ENCODE measurements around the gene SBK2. TPM values are rescaled to one million over a fixed set of nuclear protein-coding genes. Genes with fewer than 3 reads are reported as not detected.

Gene SBK2
- polyA plus RNA-seq, 1 of the 3 experiments (the other 2 are of a cell fraction): 0.20 TPM

- Histone ChIP-seq H3K36me3 (replicated peaks in 1 of 2; ENCODE audit: control insufficient read depth in 1 of 2, insufficient read depth in 2 of 2, low read length in 1 of 2) (no peaks in the 10 kb centered on the region), H3K9me3 (no peaks in the 10 kb centered on the region), H2AFZ (ENCODE audit: low read depth) (no peak overlapping the region), H3K9ac (no peak overlapping the region), H3K79me2 (ENCODE audit: insufficient read depth) (no peaks in the 10 kb centered on the region), H3F3A (replicated peaks; ENCODE audit: insufficient read depth) (peaks cover 15% of the 10 kb centered on the region), H3K4me1 (ENCODE audit: control insufficient read depth in 1 of 2, insufficient read depth in 2 of 2, low read depth in 1 of 2, low read length in 1 of 2) (peaks cover 0 to 21% of the 10 kb centered on the region in 2 experiments; a peak in 3 of 4 replicates), H3K4me3 (ENCODE audit: low read depth in 2 of 2, low read length in 1 of 2) (no peak overlapping the region), H4K20me1 (ENCODE audit: insufficient read depth) (no peaks in the 10 kb centered on the region), H3K4me2 (no peak overlapping the region), H3K27me3 (ENCODE audit: insufficient read depth) (no peaks in the 10 kb centered on the region), H3K27ac (ENCODE audit: low read depth in 2 of 2, low read length in 1 of 2) (no peak overlapping the region), H3K9me2 (no peaks in the 10 kb centered on the region)
- POLR2A ChIA-PET: no interaction called here
- TF ChIP-seq NRF1 (IDR thresholded peaks at IDR 0.05; ENCODE audit: low read depth, low read length) (no peak), CHD2 (IDR thresholded peaks at IDR 0.05; ENCODE audit: low read length, partially characterized antibody) (no peak), FOXM1 (IDR thresholded peaks at IDR 0.05; ENCODE audit: low read depth) (no peak), IRF3 (IDR thresholded peaks at IDR 0.05; ENCODE audit: low read depth, low read length) (no peak), RCOR1 (IDR thresholded peaks at IDR 0.05; ENCODE audit: low read length) (no peak), SIN3A (IDR thresholded peaks at IDR 0.05; ENCODE audit: borderline replicate concordance, low read depth, low read length) (no peak), TEAD4 (IDR thresholded peaks at IDR 0.05; ENCODE audit: borderline replicate concordance, insufficient read depth) (no peak), SMC3 (IDR thresholded peaks at IDR 0.05; ENCODE audit: low read depth, low read length) (no peak), RAD21 (IDR thresholded peaks at IDR 0.05; ENCODE audit: low read length) (no peak), PBX3 (IDR thresholded peaks at IDR 0.05) (no peak)
- DNase-seq: no peak
- 90% methylated on average over 5 of the region's 5 CpGs for WGBS (ENCODE audit: low lambda C conversion rate)
- CTCF ChIA-PET: no interaction called here
Observed at GRCh38 chr19:55552206-55552605, 15.3 kb upstream of the SBK2 start.

DNA sequence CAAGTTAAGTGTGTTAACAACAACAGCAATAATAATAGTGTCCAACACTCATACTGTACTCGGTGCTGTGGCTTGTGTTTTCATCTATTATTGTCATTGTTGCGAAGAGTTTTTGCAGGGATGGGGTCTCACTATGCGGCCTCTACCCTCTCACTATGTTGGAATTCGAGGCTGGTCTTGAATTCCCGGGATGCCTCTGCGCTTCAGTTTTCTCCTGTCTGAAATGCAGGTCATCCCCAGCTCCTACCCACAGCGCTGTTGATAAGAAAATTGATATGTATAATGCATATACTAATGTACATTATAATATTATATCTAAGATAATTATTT is 13.4 kb upstream of the SBK2 start:
- no peaks in the 10 kb centered on the region for H3K9me3 ChIP-seq
- H3K4me3 ChIP-seq (ENCODE audit: low read depth in 2 of 2, low read length in 1 of 2): no peak overlapping the region
- H3K36me3 ChIP-seq (replicated peaks in 1 of 2; ENCODE audit: control insufficient read depth in 1 of 2, insufficient read depth in 2 of 2, low read length in 1 of 2): no peaks in the 10 kb centered on the region
- no peak for DNase-seq
- no peaks in the 10 kb centered on the region for H3K9me2 ChIP-seq
- POLR2A ChIA-PET: no interaction called here
- peak overlapping the region in 1 of 2 experiments; percentile 93; a peak in 2 of 4 replicates for H3K27ac ChIP-seq (ENCODE audit: low read depth in 2 of 2, low read length in 1 of 2)
- CTCF ChIA-PET: interaction anchor here (0.7 to 1.4 kb wide), 2 partner anchors 9 to 34 kb away, joined by 3 read pairs; no protein-coding TSS in a partner anchor
- no peak overlapping the region for H3K4me2 ChIP-seq
- H3F3A ChIP-seq (replicated peaks; ENCODE audit: insufficient read depth): peaks cover 15% of the 10 kb centered on the region
- peak overlapping the region; percentile 63; the same call in 1 of the 2 replicates for H3K9ac ChIP-seq
- H3K4me1 ChIP-seq (ENCODE audit: control insufficient read depth in 1 of 2, insufficient read depth in 2 of 2, low read depth in 1 of 2, low read length in 1 of 2): peaks cover 2 to 28% of the 10 kb centered on the region in 2 experiments; a peak in 3 of 4 replicates
- no peaks in the 10 kb centered on the region for H3K79me2 ChIP-seq (ENCODE audit: insufficient read depth)
- H4K20me1 ChIP-seq (ENCODE audit: insufficient read depth): no peaks in the 10 kb centered on the region
- peak overlapping the region; percentile 62; the same call in 1 of the 2 replicates for H2AFZ ChIP-seq (ENCODE audit: low read depth)
- TF ChIP-seq EP300 (IDR thresholded peaks at IDR 0.05; ENCODE audit: borderline replicate concordance in 1 of 2, low read depth in 1 of 2, low read length in 1 of 2) (no peak), RAD21 (IDR thresholded peaks at IDR 0.05; ENCODE audit: low read length) (no peak), FOXJ3 (CRISPR knock-in tag; IDR thresholded peaks at IDR 0.05) (no peak), NFIC (IDR thresholded peaks at IDR 0.05; ENCODE audit: borderline replicate concordance) (no peak), TCF12 (IDR thresholded peaks at IDR 0.05) (no peak), EZH2phosphoT487 (IDR thresholded peaks at IDR 0.05; ENCODE audit: borderline replicate concordance, low read depth) (no peak)
- TF ChIP-seq, protein P1, sequence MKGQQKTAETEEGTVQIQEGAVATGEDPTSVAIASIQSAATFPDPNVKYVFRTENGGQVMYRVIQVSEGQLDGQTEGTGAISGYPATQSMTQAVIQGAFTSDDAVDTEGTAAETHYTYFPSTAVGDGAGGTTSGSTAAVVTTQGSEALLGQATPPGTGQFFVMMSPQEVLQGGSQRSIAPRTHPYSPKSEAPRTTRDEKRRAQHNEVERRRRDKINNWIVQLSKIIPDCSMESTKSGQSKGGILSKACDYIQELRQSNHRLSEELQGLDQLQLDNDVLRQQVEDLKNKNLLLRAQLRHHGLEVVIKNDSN (IDR thresholded peaks at IDR 0.05; ENCODE audit: borderline replicate concordance, low read depth): no peak
- no peaks in the 10 kb centered on the region for H3K27me3 ChIP-seq (ENCODE audit: insufficient read depth)
- WGBS (ENCODE audit: low lambda C conversion rate): 62% methylated on average over 7 of the region's 7 CpGs
